HCT116 (cell line): ENCODE results near the gene ACTR8.

Experiments
- CEBPB ChIP-seq: IDR thresholded peaks from 2 replicates; pipeline ENCODE4 v1.6.1; 2012; ENCODE audit warnings: low read depth
- EZH2 ChIP-seq: fragments of 200-600 bp; sonication (generic); IDR thresholded peaks from 2 replicates; pipeline ENCODE4 v1.6.1; 2017; ENCODE audit warnings: antibody characterized with exemption, mixed run types
- FOSL1 ChIP-seq: IDR thresholded peaks from 2 replicates; pipeline ENCODE4 v1.6.1; 2012; ENCODE audit warnings: low read depth
- JUND ChIP-seq: IDR thresholded peaks from 2 replicates; pipeline ENCODE4 v1.6.1; 2012
- POLR2A ChIP-seq: IDR thresholded peaks from 2 replicates; pipeline ENCODE4 v1.7.0; 2011; ENCODE audit warnings: borderline replicate concordance; ENCODE audit not compliant: insufficient read depth, insufficient read length; ENCODE audit errors: extremely low read depth
- POLR2AphosphoS5 ChIP-seq: IDR thresholded peaks from 2 replicates; pipeline ENCODE4 v1.6.1; 2011; ENCODE audit warnings: mild to moderate bottlenecking, low read depth, low read length, moderate library complexity
- SIN3A ChIP-seq: IDR thresholded peaks from 2 replicates; pipeline ENCODE4 v1.6.1; 2012; ENCODE audit warnings: low read depth
- SP1 ChIP-seq: IDR thresholded peaks from 2 replicates; pipeline ENCODE4 v1.6.1; 2012; ENCODE audit warnings: low read depth
- SRF ChIP-seq: IDR thresholded peaks from 2 replicates; pipeline ENCODE4 v1.6.1; 2012; ENCODE audit warnings: low read depth
- YY1 ChIP-seq: IDR thresholded peaks from 2 replicates; pipeline ENCODE4 v1.6.1; 2011; ENCODE audit warnings: low read length, low read depth, moderate library complexity, mild to moderate bottlenecking; ENCODE audit not compliant: insufficient replicate concordance; ENCODE audit errors: extremely low read depth
- ZNF274 ChIP-seq: fragments of 200-500 bp; sonication (Bioruptor generic); IDR thresholded peaks from 2 replicates; pipeline ENCODE4 v1.6.1; 2014; ENCODE audit warnings: mild to moderate bottlenecking, low read depth, low read length, inconsistent platforms
- TF ChIP-seq, protein P1 (sequence below), 3 experiments: fragments of 200-600 bp in 1 of 3; sonication (generic) in 1 of 3; IDR thresholded peaks in 2 of 3; conservative IDR thresholded peaks in 1 of 3; 2 replicates each; pipeline ENCODE4 v1.5.1; 2012 to 2017; ENCODE audit warnings: low read depth in 2 of 3, low read length in 2 of 3, antibody characterized with exemption in 1 of 3, borderline replicate concordance in 1 of 3, control low read depth in 1 of 3, mild to moderate bottlenecking in 1 of 3, mixed read lengths in 1 of 3, mixed run types in 1 of 3, moderate library complexity in 1 of 3; ENCODE audit not compliant: insufficient read depth in 1 of 3
- TF ChIP-seq, protein P2 (sequence below): IDR thresholded peaks from 2 replicates; pipeline ENCODE4 v1.6.1; 2012; ENCODE audit warnings: low read depth

DNA sequence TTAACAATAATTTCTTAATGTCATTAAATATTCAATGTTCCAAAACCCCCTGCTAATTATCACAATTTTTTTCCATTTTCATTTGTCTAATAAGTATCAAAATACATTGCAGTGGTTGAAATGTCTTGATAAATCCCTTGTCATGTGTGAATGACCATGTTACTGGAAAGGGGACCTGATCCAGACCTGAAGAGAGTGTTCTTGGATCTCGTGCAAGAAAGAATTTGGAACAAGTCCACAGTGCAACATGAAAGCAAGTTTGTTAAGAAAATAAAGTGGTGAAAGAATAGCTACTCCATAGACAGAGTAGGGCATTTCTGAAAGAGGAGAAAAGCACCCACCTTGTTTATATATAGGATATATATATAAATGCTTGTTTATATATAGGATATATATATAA, 20.1 kb upstream of the ACTR8 start:
- TF ChIP-seq, protein P1, sequence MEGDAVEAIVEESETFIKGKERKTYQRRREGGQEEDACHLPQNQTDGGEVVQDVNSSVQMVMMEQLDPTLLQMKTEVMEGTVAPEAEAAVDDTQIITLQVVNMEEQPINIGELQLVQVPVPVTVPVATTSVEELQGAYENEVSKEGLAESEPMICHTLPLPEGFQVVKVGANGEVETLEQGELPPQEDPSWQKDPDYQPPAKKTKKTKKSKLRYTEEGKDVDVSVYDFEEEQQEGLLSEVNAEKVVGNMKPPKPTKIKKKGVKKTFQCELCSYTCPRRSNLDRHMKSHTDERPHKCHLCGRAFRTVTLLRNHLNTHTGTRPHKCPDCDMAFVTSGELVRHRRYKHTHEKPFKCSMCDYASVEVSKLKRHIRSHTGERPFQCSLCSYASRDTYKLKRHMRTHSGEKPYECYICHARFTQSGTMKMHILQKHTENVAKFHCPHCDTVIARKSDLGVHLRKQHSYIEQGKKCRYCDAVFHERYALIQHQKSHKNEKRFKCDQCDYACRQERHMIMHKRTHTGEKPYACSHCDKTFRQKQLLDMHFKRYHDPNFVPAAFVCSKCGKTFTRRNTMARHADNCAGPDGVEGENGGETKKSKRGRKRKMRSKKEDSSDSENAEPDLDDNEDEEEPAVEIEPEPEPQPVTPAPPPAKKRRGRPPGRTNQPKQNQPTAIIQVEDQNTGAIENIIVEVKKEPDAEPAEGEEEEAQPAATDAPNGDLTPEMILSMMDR (IDR thresholded peaks at IDR 0.05 in 2 of 3, conservative IDR thresholded peaks at IDR 0.05 in 1 of 3; ENCODE audit: borderline replicate concordance in 1 of 3, insufficient read depth in 1 of 3, low read depth in 2 of 3, low read length in 2 of 3) = no peak
- TF ChIP-seq SRF (no peak), SP1 (no peak), POLR2A (no peak), SIN3A (no peak), CEBPB (no peak), FOSL1 (no peak), POLR2AphosphoS5 (no peak), YY1 (no peak), ZNF274 (no peak), EZH2 (no peak), JUND (no peak)
- TF ChIP-seq, protein P2, sequence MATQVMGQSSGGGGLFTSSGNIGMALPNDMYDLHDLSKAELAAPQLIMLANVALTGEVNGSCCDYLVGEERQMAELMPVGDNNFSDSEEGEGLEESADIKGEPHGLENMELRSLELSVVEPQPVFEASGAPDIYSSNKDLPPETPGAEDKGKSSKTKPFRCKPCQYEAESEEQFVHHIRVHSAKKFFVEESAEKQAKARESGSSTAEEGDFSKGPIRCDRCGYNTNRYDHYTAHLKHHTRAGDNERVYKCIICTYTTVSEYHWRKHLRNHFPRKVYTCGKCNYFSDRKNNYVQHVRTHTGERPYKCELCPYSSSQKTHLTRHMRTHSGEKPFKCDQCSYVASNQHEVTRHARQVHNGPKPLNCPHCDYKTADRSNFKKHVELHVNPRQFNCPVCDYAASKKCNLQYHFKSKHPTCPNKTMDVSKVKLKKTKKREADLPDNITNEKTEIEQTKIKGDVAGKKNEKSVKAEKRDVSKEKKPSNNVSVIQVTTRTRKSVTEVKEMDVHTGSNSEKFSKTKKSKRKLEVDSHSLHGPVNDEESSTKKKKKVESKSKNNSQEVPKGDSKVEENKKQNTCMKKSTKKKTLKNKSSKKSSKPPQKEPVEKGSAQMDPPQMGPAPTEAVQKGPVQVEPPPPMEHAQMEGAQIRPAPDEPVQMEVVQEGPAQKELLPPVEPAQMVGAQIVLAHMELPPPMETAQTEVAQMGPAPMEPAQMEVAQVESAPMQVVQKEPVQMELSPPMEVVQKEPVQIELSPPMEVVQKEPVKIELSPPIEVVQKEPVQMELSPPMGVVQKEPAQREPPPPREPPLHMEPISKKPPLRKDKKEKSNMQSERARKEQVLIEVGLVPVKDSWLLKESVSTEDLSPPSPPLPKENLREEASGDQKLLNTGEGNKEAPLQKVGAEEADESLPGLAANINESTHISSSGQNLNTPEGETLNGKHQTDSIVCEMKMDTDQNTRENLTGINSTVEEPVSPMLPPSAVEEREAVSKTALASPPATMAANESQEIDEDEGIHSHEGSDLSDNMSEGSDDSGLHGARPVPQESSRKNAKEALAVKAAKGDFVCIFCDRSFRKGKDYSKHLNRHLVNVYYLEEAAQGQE = no peak
